Putamen (tissue), 1 donor: Measurements from ENCODE around the gene ZNF846.
"Not testable (repeated sequence)": the region's sequence is repeated elsewhere in the genome, so short reads cannot be mapped to it uniquely, and the experiment has no call there.

ENCODE experiments used
- DNase-seq: peaks from one replicate; pipeline ENCODE4 v3.0.0-alpha.2; 2016; ENCODE audit warnings: low spot score

Gene ZNF846

GRCh38 chr19:9784163-9784496 lies 15.6 kb upstream of the ZNF846 start:
- not testable (repeated sequence) for DNase-seq

- DNase-seq, result no peak
Measured at GRCh38 chr19:9782338-9782737, 13.8 kb upstream of the ZNF846 start.

- no peak for DNase-seq
Measured at GRCh38 chr19:9757544-9758501, 10.7 kb downstream of the ZNF846 start.

- DNase-seq, result no peak
Measured at GRCh38 chr19:9752701-9753443, 15.7 kb downstream of the ZNF846 start.

- DNase-seq, result no peak
Measured at GRCh38 chr19:9751446-9751845, 17.1 kb downstream of the ZNF846 start.

- no peak for DNase-seq
Measured at GRCh38 chr19:9741476-9742171, 26.9 kb downstream of the ZNF846 start.

GRCh38 chr19:9735986-9736385 lies 32.6 kb downstream of the ZNF846 start:
- DNase-seq, result no peak

- DNase-seq, result not testable (repeated sequence)
Measured at GRCh38 chr19:9730056-9730455, 38.5 kb downstream of the ZNF846 start.

GRCh38 chr19:9729162-9729561 lies 39.4 kb downstream of the ZNF846 start:
- no peak for DNase-seq

GRCh38 chr19:9727644-9728043 lies 40.9 kb downstream of the ZNF846 start:
- no peak for DNase-seq

- not testable (repeated sequence) for DNase-seq
Measured at GRCh38 chr19:9725508-9726201, 42.9 kb downstream of the ZNF846 start.

- no peak for DNase-seq
Measured at GRCh38 chr19:9724157-9724556, 44.4 kb downstream of the ZNF846 start.

GRCh38 chr19:9721861-9722260 lies 46.7 kb downstream of the ZNF846 start:
- DNase-seq, result no peak

GRCh38 chr19:9720541-9720940 lies 48.0 kb downstream of the ZNF846 start:
- no peak for DNase-seq

GRCh38 chr19:9711815-9712214 lies 56.7 kb downstream of the ZNF846 start:
- no peak for DNase-seq

- peak; percentile 41 for DNase-seq
Measured at GRCh38 chr19:9709305-9709704, 59.2 kb downstream of the ZNF846 start.

- no peak for DNase-seq
Measured at GRCh38 chr19:9705836-9706235, 62.7 kb downstream of the ZNF846 start.

GRCh38 chr19:9702186-9702585 lies 66.4 kb downstream of the ZNF846 start:
- no peak for DNase-seq
